ENCODE data around the gene RXRA.
"Not testable (repeated sequence)": the region's sequence is repeated elsewhere in the genome, so short reads cannot be mapped to it uniquely, and the experiment has no call there.

Gene RXRA

DNA sequence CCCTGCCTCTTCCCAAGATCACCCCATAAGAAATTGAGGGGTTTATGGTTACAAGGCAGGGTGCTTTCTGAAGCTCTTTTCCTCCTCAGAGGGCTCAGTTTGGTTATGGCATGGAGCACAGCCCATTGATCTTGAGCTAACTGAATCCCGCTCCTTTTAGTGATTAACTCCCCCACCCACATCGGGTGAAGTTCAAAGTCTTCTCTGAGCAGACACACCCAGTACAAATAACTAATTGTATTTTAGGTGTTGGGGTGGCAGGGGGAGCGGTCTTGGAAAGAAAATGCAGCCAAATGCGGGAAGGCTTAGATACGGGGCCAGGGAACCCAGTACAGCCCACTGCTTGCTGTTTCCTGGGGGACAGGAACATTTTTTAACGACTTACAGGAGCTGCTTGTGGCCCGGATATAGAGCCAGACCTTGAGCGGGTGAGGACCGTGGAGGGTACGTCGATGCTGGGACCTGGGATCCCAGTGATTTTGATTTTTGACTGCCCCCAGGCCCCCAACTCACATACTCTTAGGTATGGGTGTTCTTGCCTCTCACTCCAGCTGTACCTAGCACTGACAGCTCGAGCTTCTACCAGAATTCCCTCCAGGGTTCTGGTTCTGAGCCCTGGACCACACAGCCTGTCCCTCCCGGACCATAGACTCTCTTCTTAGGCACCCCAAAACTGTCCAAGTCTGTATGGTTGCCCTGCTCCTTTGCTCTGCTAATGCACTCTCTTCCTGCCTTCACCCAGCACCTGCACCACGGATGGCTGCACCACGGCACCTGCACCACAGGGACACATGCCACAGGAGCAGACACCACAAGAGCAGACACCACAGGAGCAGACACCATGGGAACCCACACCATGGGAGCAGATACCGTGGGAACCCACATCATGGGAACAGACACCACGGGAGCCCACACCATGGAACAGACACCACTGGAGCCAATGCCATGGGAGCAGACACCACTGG, 18.3 kb upstream of the RXRA start:
- no peak for DNase-seq

DNA sequence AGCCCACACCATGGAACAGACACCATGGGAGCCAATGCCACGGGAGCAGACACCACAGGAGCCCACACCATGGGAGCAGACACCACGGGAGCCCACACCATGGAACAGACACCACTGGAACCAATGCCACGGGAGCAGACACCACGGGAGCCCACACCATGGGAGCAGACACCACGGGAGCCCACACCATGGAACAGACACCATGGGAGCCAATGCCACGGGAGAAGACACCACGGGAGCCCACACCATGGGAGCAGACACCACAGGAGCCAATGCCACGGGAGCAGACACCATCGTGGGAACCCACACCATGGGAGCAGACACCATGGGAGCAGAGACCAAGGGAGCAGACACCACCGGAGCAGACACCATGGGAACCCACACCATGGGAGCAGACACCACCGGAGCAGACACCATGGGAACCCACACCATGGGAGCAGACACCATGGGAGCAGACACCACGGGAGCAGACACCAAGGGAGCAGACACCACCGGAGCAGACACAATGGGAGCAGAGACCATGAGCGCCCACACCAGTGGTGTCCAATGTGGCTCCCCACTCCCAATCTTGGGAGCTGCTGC, 17.5 kb upstream of the RXRA start:
- DNase-seq: not testable (repeated sequence)

DNA sequence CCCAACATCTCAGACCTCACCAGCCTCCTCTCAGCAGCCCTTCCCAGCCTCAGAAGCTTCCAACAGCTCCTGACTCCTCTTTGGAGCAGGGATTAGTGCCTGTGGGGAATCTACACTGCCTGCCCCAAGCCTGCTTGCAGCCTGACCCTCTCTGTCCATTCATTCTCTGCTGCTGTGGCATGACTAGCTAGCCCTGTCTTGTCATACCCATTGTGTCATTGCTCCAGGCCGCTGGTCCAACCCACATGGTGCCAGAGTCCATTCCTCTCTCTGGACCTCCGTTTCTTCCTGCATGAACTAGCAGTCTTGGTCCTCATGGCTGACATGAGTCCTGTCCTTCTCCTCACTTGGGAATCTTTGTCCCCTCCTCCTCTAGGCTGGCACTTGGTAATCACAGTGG, 12.8 kb upstream of the RXRA start:
- no peak for DNase-seq

- DNase-seq: peak in 9 of 51 donors; percentile 27 to 53 (median 36)
Measured at GRCh38 chr9:134314039-134314949, 12.0 kb upstream of the RXRA start.

DNA sequence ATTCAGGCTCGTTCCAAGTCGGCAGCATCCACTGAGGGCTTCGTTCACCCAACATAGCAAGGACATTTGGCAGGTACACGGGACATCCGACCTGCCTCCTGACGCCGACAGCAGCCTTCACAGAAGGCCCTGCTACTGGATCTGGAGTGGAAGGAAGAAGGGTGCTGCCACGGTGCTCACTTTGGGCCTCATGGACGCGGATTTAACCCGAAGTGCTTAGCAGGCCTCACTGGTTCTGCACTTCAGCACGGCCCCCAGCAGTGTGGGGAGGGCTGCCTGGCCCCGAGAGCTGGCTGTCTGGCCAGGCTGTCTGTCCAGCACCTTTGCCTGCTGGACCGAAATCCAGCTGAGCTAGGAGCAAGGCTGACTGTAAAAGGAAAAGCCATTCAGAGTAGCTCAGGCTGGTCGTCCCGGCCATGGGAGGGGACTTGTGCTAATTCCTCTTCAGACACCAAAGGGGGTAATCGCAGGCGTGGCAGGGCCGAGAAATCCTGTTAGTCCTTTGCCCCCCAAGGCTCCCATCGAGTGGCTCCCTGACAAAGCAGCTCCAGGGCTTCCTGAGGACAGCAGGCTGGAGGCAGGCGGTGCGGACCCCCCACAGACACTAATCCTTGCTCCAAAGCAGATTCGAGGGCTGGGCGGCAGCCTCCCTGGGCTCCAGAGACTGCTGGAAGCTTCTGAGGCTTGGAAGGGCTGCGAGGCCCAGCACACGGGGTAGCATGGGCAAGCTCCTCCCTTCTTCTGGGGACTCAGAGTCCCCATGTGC, 11.1 kb upstream of the RXRA start:
- peak in 1 of 51 donors; percentile 21 for DNase-seq

- no peak for DNase-seq
Measured at GRCh38 chr9:134315716-134316448, 10.4 kb upstream of the RXRA start.

DNA sequence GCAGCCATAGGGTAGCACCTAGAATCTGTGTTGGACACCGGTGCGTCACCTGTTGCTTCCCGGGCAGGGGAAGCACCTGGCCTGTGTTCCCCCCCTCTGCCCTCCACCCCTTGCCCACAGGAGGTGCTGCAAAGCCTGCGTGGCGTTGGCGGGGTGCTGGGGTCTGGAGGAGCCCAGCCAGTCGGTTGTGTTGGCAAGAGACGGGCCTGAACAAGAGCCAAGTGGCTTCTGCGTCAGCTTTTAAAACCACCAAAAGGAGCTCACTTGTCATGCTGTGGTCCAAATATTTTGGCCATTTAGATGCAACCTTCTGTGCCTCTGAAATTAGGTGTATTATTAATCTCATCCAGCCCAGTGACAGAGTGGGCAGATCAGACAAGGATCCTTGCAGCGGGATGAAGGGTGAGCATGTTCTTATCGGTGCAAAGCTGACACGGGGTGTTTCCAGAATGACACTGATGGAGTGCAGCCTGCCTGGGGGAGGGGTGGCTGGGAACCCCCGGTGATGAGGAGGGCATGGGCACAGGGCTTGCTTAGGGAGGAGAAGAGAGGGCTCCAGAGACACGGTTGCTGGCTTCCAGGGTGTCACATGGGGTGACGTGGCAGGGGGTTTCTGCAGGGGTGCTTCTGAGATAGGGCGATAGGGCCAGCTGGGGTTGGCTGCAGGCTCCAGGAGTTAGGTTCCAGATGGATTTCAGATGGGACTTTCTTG, 9.7 kb upstream of the RXRA start:
- peak in 14 of 51 donors; percentile 21 to 68 (median 38) for DNase-seq

GRCh38 chr9:134317400-134317789, 8.9 kb upstream of the RXRA start:
- DNase-seq: no peak

GRCh38 chr9:134317790-134318414, 8.4 kb upstream of the RXRA start:
- DNase-seq: no peak

DNA sequence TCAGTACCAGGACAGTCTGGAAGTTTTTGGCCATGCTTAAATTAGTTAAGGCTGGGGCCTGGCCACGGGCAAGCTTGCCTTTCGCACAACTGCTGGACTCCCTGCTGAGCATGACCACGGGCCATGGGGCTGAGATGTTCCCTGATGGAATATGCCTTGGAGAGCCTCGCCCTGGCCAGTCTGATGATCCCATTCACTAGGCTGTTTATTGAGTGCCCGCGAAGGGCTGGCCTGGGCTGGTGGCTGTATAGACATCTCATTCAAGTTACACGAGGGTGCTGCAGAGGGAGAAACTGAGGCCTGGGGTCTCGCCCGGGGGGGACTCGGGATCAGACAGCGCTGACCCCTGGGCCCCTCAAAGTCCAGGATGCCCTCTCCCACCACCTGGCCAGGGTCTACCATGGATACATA, 7.8 kb upstream of the RXRA start:
- DNase-seq: no peak

DNA sequence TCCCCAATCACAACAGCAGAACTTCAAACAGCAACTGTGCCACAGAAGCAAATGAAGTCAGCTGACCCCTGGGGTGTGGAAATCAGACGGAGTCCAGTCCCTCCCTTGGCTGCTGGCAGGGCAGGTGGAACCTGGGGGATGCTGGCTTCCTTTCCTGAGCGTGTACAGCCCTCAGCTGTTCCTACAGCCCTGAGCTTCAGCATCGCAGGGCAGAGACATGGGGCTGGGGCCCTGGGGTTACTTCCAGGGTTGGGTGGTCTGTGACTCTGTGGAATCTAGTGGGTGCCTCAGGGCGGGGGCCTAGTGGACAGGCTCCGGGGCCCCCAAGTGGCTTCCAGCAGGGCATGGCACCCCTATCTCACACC, 7.3 kb upstream of the RXRA start:
- DNase-seq: no peak

DNA sequence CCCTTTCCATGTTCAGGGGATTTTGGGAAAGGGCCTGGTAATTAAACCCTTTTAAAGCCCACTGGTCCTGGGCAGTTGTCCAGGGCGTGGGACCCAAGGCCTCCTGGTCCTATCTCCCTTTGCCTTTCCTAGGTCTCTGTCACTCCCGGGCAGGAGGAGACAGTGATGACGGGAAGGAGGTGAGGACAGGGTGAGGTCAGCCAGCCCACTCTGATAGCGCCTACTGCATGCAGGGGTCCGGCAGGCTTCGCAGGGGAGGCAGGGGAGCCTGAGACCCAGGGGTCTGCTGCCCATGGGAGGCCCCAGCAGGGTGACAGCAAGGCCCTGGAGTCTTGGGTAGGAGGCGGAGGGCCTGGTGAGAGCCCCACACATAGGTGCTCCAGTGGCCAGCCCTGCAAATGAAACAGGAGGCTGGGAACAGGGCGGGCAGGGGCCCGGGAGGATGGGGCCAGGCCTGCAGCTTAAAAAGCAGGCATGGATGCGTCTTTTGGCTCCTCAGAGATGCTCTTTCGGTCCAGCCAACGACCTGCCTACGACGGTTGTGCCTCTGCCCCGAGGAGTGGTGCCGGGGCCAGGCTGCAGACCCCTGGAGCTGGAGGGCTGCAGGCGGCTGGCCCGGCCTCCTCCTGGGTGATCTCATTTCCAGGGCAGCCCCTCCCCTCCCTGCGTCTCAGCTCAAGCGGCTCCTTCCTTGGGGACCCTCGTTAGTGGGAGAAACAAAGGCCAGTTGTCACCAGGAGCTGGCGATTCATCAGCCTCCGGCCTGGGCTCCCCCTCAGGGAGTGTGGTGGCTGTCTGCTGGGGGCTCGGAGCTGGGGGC, 6.7 kb upstream of the RXRA start:
- no peak for DNase-seq

- DNase-seq: no peak
Measured at GRCh38 chr9:134320126-134320867, 6.0 kb upstream of the RXRA start.

DNA sequence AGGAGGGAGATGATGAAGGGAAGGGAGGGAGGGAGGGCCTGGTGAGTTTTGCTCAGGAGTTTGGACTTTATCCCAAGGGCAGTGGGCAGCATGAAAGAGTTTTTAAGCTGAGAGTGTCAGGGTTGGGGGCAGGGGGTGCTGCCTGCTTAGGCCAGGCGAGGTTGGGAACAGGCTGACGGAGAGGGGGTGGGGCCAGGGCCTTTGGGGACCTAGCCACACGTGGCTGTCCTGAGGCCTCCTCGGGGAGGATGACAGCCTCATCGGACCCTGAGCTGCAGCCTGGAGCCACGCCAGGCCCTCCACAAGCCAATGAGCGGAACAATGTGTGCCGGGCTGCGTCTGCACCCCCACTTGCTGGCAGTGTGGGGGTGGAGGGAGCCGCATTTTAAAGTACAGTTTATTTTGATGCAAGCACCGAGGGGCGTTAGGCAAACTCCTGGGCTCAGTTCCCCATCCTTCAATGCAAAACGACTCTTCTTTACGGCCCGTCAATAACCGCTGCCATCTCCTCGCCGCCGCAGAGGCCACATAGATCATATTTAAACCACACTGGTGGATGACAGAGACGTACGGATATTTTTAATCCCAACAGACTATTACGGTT, 5.3 kb upstream of the RXRA start:
- no peak for DNase-seq

DNA sequence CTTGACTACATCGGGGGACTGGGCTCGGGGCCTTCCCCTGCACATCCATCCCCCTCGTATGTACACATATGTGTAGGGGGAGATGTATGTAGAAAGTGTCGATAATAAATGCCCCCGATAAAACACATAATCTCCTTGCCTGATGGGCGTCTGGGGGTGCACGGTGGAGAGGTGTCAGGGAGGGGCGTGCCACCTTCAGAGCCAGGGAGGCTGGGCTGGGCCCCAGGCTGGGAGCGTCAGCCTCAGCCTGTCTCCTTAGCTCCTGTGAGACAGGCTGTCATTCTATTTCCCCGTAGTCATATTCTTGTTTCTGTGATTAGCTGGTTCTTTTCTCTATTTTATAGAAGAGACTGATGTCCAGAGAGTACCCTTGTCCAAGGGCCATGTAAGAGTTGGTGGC, 4.7 kb upstream of the RXRA start:
- DNase-seq: no peak

DNA sequence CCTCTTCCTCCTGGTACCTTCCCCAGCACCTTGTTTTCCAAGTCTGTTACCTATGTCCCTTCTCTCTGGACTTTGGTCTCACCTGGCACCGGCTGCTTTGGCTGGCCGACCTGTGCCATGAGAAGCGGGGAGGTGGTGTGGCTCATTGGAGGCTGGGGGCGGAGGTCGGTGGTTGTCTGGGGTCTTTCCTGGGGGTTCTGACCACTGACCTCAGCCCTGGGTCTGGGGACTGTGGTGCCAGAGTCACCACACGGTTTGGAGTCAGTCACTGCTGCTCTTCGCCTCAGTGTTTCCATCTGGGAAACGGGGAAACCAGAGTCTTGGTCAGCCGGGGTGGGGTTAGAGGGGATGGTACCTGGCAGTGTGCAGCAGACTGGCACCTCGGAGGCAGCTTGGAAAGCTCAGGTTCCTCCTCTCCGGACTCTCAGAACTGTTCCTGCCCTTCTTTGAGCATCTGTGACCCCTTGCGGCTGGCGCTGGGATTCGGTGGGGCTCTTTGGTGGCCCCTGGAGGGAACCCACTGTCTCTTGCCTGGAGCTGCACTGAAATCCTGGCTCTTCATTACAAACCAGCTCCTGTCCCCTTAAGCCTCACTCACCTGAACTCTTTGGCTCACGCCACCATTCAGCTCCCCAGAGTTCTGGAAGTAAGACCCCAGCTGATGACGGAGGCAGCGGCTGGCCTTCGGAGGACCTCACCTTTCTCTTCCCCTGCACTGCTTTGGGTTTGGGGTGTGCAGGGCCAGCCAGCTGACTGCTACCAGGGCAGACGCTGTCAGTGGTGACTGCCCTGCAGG, 4.1 kb upstream of the RXRA start:
- no peak for DNase-seq

All from hypothalamus (tissue), 51 donors.